ENCODE data around the gene PROM1. TPM values are rescaled to one million over a fixed set of nuclear protein-coding genes. Genes with fewer than 3 reads are reported as not detected.

The PROM1 gene
- total RNA-seq, 1 experiment from 2014 or later = 65.1 TPM

DNA sequence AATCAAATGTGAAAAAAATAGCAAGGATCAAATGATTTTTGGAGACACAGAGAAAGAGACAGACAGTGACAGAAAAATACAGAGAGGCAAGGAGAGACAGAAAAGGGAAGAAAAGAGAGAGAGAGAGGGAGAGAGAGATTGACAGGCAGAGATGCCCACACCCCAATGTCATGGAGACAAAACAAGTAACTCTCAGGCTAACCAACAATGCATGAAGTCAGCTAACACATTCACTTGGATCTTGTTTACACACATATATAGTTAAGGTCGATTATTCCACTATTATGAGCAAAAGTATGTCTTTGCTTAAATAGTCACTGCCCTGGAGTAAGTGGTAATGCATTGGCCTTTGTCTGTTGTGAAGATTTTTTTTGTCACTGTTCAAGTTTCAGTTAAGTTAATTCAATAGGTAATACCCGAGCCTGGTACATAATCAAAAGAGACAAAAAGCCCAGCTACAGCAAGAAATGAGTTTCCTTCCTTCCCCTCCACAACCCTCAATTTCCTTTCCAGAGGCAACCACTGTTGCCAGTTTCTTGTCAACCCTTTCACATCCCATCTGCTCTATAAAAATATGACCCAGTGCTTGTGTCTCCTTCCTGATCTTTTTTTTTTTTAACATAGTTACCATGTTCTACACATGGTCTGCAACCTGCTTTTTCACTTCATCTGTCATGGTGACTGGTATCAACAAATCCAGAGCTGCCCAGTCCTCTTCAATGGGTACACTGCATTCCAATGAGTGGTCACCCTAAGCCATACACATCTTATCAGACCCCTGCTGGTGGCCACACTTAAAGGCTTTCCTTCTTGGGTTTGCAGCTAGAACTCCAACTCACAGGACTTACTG, 52.1 kb downstream of the PROM1 start:
- Mint-ChIP-seq H3K9me3 (no peaks in the 10 kb centered on the region), H3K36me3 (no peaks in the 10 kb centered on the region), H3K4me1 (peaks cover 48% of the 10 kb centered on the region), H3K4me3 (no peak overlapping the region), H3K27me3 (ENCODE audit: low read depth) (no peaks in the 10 kb centered on the region), H3K27ac (no peak overlapping the region)
- no peak for TF ChIP-seq MAX (CRISPR knock-in tag; IDR thresholded peaks at IDR 0.05)
- TF ChIP-seq, protein P1, sequence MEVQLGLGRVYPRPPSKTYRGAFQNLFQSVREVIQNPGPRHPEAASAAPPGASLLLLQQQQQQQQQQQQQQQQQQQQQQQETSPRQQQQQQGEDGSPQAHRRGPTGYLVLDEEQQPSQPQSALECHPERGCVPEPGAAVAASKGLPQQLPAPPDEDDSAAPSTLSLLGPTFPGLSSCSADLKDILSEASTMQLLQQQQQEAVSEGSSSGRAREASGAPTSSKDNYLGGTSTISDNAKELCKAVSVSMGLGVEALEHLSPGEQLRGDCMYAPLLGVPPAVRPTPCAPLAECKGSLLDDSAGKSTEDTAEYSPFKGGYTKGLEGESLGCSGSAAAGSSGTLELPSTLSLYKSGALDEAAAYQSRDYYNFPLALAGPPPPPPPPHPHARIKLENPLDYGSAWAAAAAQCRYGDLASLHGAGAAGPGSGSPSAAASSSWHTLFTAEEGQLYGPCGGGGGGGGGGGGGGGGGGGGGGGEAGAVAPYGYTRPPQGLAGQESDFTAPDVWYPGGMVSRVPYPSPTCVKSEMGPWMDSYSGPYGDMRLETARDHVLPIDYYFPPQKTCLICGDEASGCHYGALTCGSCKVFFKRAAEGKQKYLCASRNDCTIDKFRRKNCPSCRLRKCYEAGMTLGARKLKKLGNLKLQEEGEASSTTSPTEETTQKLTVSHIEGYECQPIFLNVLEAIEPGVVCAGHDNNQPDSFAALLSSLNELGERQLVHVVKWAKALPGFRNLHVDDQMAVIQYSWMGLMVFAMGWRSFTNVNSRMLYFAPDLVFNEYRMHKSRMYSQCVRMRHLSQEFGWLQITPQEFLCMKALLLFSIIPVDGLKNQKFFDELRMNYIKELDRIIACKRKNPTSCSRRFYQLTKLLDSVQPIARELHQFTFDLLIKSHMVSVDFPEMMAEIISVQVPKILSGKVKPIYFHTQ (CRISPR knock-in tag; IDR thresholded peaks at IDR 0.05) = no peak
- no peak for TF ChIP-seq CTCF (IDR thresholded peaks at IDR 0.05)
- TF ChIP-seq ZNF138 (CRISPR knock-in tag; conservative IDR thresholded peaks at IDR 0.05) = no peak
- TF ChIP-seq, protein P2, sequence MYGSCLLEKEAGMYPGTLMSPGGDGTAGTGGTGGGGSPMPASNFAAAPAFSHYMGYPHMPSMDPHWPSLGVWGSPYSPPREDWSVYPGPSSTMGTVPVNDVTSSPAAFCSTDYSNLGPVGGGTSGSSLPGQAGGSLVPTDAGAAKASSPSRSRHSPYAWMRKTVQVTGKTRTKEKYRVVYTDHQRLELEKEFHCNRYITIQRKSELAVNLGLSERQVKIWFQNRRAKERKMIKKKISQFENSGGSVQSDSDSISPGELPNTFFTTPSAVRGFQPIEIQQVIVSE (CRISPR knock-in tag; IDR thresholded peaks at IDR 0.05; ENCODE audit: borderline replicate concordance) = no peak
- no peak for TF ChIP-seq HMGA2 (CRISPR knock-in tag; IDR thresholded peaks at IDR 0.05)
- TF ChIP-seq TEAD4 (CRISPR knock-in tag; IDR thresholded peaks at IDR 0.05) = no peak
- TF ChIP-seq NR2C2 (CRISPR knock-in tag; IDR thresholded peaks at IDR 0.05) = no peak
- no peak for TF ChIP-seq MXD4 (CRISPR knock-in tag; IDR thresholded peaks at IDR 0.05; ENCODE audit: borderline replicate concordance)
- no peak for TF ChIP-seq FOXP1 (CRISPR knock-in tag; IDR thresholded peaks at IDR 0.05; ENCODE audit: borderline replicate concordance)
- TF ChIP-seq FOXJ3 (CRISPR knock-in tag; IDR thresholded peaks at IDR 0.05; ENCODE audit: borderline replicate concordance) = no peak
- TF ChIP-seq, protein P3, sequence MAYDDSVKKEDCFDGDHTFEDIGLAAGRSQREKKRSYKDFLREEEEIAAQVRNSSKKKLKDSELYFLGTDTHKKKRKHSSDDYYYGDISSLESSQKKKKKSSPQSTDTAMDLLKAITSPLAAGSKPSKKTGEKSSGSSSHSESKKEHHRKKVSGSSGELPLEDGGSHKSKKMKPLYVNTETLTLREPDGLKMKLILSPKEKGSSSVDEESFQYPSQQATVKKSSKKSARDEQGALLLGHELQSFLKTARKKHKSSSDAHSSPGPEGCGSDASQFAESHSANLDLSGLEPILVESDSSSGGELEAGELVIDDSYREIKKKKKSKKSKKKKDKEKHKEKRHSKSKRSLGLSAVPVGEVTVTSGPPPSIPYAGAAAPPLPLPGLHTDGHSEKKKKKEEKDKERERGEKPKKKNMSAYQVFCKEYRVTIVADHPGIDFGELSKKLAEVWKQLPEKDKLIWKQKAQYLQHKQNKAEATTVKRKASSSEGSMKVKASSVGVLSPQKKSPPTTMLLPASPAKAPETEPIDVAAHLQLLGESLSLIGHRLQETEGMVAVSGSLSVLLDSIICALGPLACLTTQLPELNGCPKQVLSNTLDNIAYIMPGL (CRISPR knock-in tag; IDR thresholded peaks at IDR 0.05) = no peak
- TF ChIP-seq RORB (CRISPR knock-in tag; IDR thresholded peaks at IDR 0.05) = no peak
- TF ChIP-seq FOXK1 (CRISPR knock-in tag; IDR thresholded peaks at IDR 0.05) = no peak
- TF ChIP-seq NR1H2 (CRISPR knock-in tag; IDR thresholded peaks at IDR 0.05) = no peak
- DNase-seq (ENCODE audit: low spot score) (no peak), ATAC-seq (no peak)
- ChIA-PET CTCF (interaction anchor here (1.5 kb wide), 1 partner anchor 149 kb away, joined by 6 read pairs; no protein-coding TSS in a partner anchor), POLR2A (no interaction called here)

DNA sequence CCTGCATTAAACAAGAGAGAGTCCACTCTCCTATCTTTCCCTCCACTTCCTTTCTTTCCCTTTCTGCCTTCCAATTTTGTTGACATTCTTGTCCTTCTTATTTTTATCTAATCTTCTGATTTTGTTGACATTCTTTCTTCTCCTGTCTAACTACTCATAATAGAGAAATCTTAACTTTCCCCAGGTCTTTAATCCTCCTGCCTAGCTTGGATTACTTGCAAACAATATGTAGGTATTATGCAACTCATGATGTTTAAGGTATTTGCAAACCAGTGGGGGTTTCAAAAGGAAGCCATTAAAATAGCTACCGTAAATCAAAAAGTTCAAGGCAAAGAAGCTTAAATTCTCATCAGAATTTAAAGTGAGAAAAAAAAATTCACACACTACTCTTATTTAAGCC, 53.9 kb downstream of the PROM1 start:
- Mint-ChIP-seq H3K4me3 (peak overlapping the region; percentile 12), H3K27me3 (ENCODE audit: low read depth) (no peaks in the 10 kb centered on the region), H3K27ac (peak overlapping the region; percentile 60; the same call in 1 of the 2 replicates), H3K4me1 (peaks cover 29% of the 10 kb centered on the region), H3K9me3 (no peaks in the 10 kb centered on the region), H3K36me3 (no peaks in the 10 kb centered on the region)
- POLR2A ChIA-PET = interaction anchor here (0.9 kb wide), 1 partner anchor 198 kb away, joined by 3 read pairs; no protein-coding TSS in a partner anchor
- no peak for DNase-seq (ENCODE audit: low spot score)
- TF ChIP-seq, protein P4, sequence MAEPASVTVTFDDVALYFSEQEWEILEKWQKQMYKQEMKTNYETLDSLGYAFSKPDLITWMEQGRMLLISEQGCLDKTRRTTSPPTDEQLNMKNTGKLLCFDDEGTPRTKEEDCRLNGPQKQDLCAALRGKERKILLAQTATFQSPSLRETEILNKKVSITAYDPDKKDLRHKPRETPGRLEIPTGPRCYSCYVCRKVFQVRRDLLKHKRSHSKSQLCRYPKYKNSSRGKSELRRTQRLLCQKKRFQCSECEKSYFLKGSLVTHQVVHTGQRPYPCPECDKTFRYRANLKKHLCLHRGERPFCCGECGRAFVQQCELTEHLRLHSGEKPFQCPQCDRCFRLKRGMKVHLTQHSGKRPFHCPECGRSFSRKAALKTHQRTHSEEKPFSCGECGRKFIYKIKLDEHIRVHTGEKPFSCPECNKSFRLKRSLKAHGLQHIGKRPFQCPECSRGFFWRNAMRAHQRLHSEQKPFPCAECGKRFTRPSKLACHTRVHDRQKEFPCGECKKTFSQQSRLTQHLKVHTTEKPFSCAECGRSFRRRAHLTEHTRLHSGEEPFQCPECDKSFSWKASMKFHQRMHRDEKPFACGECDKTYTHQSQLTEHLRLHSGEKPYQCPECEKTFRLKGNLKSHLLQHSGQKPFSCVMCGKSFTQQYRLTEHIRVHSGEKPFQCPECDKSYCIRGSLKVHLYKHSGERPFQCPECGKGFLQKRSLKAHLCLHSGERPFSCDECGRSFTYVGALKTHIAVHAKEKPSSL (CRISPR knock-in tag; conservative IDR thresholded peaks at IDR 0.05) = no peak
- TF ChIP-seq JUN (CRISPR knock-in tag; IDR thresholded peaks at IDR 0.05) (no peak), ZNF263 (CRISPR knock-in tag; IDR thresholded peaks at IDR 0.05; ENCODE audit: low read depth) (no peak), ATF3 (CRISPR knock-in tag; conservative IDR thresholded peaks at IDR 0.05) (no peak)
- no peak for ATAC-seq
- CTCF ChIA-PET = interaction anchor here (1.2 to 1.4 kb wide), 5 partner anchors 12 to 235 kb away, joined by 3 to 6 read pairs (median 4); partner anchors contain the start of gene PROM1
